ENCODE data around the gene CXCL10.

GRCh38 chr4:75985116-75985515 is 38.2 kb downstream of the CXCL10 start:
- no peak for TF ChIP-seq CTCF (IDR thresholded peaks at IDR 0.05)
- no peak for TF ChIP-seq POLR2A (IDR thresholded peaks at IDR 0.05)
